Glutamatergic neuron (in vitro differentiated cells): ENCODE data around the gene FGF16. TPM values are rescaled to one million over a fixed set of nuclear protein-coding genes. Genes with fewer than 3 reads are reported as not detected.
A peak's percentile ranks its signal among the peaks of the same experiment; 100 is the strongest.

ENCODE experiments used
- DNase-seq: peaks from one replicate; pipeline ENCODE4 v3.0.0; 2022
- H3K27ac Mint-ChIP-seq: one replicate; pipeline ENCODE4 v1.8.0; 2020; ENCODE audit warnings: mild to moderate bottlenecking, mixed read lengths, inconsistent platforms; ENCODE audit not compliant: unreplicated experiment
- H3K27me3 Mint-ChIP-seq: one replicate; pipeline ENCODE4 v1.8.0; 2020; ENCODE audit warnings: mild to moderate bottlenecking, moderate library complexity, mixed read lengths, inconsistent platforms; ENCODE audit not compliant: unreplicated experiment
- H3K36me3 Mint-ChIP-seq: one replicate; pipeline ENCODE4 v1.8.0; 2020; ENCODE audit warnings: mild to moderate bottlenecking, mixed read lengths, inconsistent platforms; ENCODE audit not compliant: unreplicated experiment
- H3K4me1 Mint-ChIP-seq: one replicate; pipeline ENCODE4 v1.8.0; 2020; ENCODE audit warnings: mild to moderate bottlenecking, low read depth, mixed read lengths, inconsistent platforms; ENCODE audit not compliant: unreplicated experiment
- H3K4me3 Mint-ChIP-seq: one replicate; pipeline ENCODE4 v1.8.0; 2020; ENCODE audit warnings: mild to moderate bottlenecking, mixed read lengths, inconsistent platforms; ENCODE audit not compliant: unreplicated experiment
- H3K9me3 Mint-ChIP-seq: one replicate; pipeline ENCODE4 v1.8.0; 2020; ENCODE audit warnings: mild to moderate bottlenecking, moderate library complexity, mixed read lengths, inconsistent platforms; ENCODE audit not compliant: unreplicated experiment
- CTCF ChIP-seq: fragments of 200-600 bp; sonication (generic); IDR thresholded peaks from one replicate; pipeline ENCODE4 v1.5.0; 2021; ENCODE audit not compliant: partially characterized antibody, unreplicated experiment
- total RNA-seq: library from RNA; stranded (reverse); fragmentation: NEBNext Ultra II Directional; extraction: Animal tissue kit (Norgen Biotek cat#: 25700); gene quantifications from one replicate; pipeline ENCODE4 v1.2.1, GENCODE V29; 2021; ENCODE audit not compliant: unreplicated experiment

The FGF16 gene
- total RNA-seq, 1 donor from 2014 or later: not detected

DNA sequence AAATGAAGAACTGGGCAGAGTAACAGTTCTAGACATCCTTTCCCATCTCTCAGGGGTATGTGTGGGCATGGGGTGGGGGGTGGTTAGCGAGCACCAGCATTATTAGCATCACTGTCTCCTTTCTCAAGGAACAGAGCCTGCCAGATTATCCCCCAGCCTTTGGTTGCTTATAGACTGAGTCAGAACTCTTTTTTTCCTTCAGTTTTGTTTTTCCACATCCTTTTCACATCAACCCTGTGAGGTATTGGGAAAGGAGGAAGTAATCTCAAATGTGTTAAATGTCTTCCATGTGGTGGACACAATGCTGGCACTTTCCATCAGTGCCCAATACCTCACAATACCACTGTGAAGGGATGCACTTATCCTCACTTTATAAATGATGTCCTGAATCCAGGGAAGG lies 3.1 kb upstream of the FGF16 start:
- peaks cover 5% of the 10 kb centered on the region for H3K27me3 Mint-ChIP-seq
- no peaks in the 10 kb centered on the region for H3K36me3 Mint-ChIP-seq
- H3K4me3 Mint-ChIP-seq: no peak overlapping the region
- no peak overlapping the region for H3K27ac Mint-ChIP-seq
- H3K9me3 Mint-ChIP-seq: no peaks in the 10 kb centered on the region
- H3K4me1 Mint-ChIP-seq: peaks cover 3% of the 10 kb centered on the region
- TF ChIP-seq CTCF: no peak
- DNase-seq: no peak

- Mint-ChIP-seq H3K4me1 (peaks cover 3% of the 10 kb centered on the region), H3K27ac (no peak overlapping the region), H3K27me3 (peaks cover 5% of the 10 kb centered on the region), H3K4me3 (no peak overlapping the region), H3K36me3 (no peaks in the 10 kb centered on the region), H3K9me3 (no peaks in the 10 kb centered on the region)
- TF ChIP-seq CTCF: no peak
- no peak for DNase-seq
These were observed 2.6 kb upstream of the FGF16 start for GRCh38 chrX:77444545-77444944.

DNA sequence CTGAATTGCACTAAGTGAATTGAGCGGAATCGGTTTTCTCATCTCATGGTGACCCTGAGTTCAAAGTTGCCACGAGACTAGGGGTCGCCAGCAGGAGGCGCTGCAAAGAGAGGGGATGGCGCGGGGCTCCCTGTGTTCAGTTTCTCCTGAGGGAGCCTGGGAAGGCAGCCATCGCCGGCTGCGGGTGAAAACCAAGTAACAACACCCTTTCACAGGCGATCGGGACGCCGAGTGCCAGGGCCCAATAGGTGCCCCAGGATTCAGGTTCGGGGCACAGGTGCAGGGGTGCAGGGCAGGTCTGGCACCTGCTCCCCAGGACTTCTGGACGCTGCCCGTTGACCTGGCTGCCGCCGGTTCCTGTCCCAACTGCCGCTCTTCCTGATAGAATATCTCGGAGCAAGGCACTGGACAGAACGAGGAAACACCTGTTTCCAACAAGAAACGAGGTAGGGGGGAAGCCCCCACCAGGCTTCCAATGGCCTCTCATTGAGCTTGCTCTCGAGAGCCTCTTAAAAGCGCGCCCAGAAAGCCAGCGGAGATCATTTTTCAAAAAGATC lies 1.1 kb upstream of the FGF16 start:
- H3K9me3 Mint-ChIP-seq: no peaks in the 10 kb centered on the region
- no peak overlapping the region for H3K27ac Mint-ChIP-seq
- peak; percentile 69 for TF ChIP-seq CTCF
- H3K27me3 Mint-ChIP-seq: peaks cover 5% of the 10 kb centered on the region
- H3K36me3 Mint-ChIP-seq: no peaks in the 10 kb centered on the region
- peaks cover 5% of the 10 kb centered on the region for H3K4me1 Mint-ChIP-seq
- peak; percentile 71 for DNase-seq
- peak overlapping the region; percentile 81 for H3K4me3 Mint-ChIP-seq

DNA sequence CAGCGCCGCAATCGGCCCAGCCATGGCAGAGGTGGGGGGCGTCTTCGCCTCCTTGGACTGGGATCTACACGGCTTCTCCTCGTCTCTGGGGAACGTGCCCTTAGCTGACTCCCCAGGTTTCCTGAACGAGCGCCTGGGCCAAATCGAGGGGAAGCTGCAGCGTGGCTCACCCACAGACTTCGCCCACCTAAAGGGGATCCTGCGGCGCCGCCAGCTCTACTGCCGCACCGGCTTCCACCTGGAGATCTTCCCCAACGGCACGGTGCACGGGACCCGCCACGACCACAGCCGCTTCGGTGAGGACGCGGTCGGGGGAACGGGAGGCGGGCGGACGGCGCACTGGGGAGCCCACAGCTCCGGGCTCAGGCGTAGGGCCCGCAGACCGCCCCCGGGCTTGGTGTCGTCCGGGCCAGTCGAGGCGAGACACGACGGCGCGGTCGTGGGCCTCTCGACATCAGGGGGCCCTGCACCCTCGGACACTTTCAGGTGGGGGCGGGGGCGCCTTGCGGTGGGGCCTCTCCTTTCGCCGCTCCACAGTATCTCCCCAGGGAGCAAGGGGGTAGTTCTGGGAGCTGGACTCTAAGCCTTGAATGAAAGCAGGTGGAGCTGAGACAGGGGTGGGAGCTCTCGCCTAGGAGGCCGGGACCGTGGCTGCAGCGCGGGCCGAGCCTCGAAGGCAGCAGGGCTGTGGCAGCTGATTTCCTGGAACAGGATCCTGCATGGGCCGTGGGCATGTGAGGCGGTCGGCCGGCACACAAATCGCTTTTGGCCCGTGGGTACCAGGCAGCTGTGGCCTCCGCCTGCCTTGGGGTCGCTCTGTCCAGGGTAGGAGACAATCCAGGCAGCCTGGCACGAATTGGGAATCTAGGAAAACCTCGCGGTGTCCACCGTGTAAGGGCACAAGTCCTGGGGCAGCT lies 722 bp downstream of the FGF16 start:
- peaks cover 5% of the 10 kb centered on the region for H3K4me1 Mint-ChIP-seq
- H3K4me3 Mint-ChIP-seq: no peak overlapping the region
- H3K36me3 Mint-ChIP-seq: no peaks in the 10 kb centered on the region
- peaks cover 1% of the 10 kb centered on the region for H3K9me3 Mint-ChIP-seq
- peak; percentile 14 for DNase-seq
- TF ChIP-seq CTCF: no peak
- peaks cover 5% of the 10 kb centered on the region for H3K27me3 Mint-ChIP-seq
- no peak overlapping the region for H3K27ac Mint-ChIP-seq

DNA sequence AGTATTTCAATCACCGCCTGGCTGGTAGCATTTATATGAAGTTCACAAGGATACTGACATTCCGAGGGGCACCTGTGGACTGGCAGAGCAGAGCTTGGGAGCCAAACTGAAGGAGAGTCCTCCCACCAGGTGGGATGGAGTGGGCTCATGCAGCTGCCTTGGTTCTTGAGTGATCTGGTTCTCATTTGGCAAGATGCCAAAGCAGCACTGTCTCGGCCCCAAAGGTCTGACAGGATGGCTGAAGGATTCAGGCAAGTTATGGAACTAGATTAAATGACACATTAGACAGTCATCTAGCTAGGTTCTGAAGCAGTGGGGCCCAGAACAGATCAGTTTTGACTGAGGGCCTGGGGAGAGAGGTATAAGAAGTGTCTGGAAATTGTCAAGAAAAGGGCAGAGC lies 3.2 kb downstream of the FGF16 start:
- no peaks in the 10 kb centered on the region for H3K36me3 Mint-ChIP-seq
- no peak for TF ChIP-seq CTCF
- DNase-seq: no peak
- peaks cover 5% of the 10 kb centered on the region for H3K4me1 Mint-ChIP-seq
- no peak overlapping the region for H3K4me3 Mint-ChIP-seq
- H3K27me3 Mint-ChIP-seq: peaks cover 5% of the 10 kb centered on the region
- no peak overlapping the region for H3K27ac Mint-ChIP-seq
- H3K9me3 Mint-ChIP-seq: peaks cover 3% of the 10 kb centered on the region
